Measurements from ENCODE around the gene ACTL9.

DNA sequence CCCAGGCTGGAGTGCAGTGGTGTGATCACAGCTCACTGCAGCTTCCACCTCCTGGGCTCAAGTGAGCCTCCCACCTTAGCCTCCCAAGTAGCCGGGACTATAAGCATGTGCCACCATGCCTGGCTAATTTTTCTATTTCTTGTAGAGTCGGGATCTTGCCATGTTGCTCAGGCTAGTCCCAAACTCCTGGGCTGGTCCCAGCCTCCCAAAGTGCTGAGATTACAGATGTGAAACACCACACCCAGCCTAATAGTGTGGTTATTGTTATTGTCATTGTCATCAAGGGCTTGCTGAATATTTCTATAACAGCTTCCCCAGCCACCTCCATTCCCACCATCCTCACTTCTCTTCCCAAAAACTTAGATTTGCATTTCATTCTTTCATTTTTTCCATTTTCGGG lies 25.7 kb upstream of the ACTL9 start:
- TF ChIP-seq ZNF274 (IDR thresholded peaks at IDR 0.05; ENCODE audit: low read depth, low read length) (no peak), SUZ12 (IDR thresholded peaks at IDR 0.05; ENCODE audit: extremely low read depth, insufficient read depth, insufficient read length) (no peak), YY1 (IDR thresholded peaks at IDR 0.05; ENCODE audit: insufficient read depth, insufficient read length) (no peak)

All from NT2/D1 (cell line).